HG02973 (cell line): ENCODE results near the gene DEGS1.
"Not testable (repeated sequence)": the region's sequence is repeated elsewhere in the genome, so short reads cannot be mapped to it uniquely, and the experiment has no call there.

ENCODE experiments used
- ATAC-seq: cut with Tn5 transposase; IDR thresholded peaks from one replicate; pipeline ENCODE4 v1.9.1; 2021; ENCODE audit warnings: moderate library complexity; ENCODE audit not compliant: unreplicated experiment

DEGS1 gene

DNA sequence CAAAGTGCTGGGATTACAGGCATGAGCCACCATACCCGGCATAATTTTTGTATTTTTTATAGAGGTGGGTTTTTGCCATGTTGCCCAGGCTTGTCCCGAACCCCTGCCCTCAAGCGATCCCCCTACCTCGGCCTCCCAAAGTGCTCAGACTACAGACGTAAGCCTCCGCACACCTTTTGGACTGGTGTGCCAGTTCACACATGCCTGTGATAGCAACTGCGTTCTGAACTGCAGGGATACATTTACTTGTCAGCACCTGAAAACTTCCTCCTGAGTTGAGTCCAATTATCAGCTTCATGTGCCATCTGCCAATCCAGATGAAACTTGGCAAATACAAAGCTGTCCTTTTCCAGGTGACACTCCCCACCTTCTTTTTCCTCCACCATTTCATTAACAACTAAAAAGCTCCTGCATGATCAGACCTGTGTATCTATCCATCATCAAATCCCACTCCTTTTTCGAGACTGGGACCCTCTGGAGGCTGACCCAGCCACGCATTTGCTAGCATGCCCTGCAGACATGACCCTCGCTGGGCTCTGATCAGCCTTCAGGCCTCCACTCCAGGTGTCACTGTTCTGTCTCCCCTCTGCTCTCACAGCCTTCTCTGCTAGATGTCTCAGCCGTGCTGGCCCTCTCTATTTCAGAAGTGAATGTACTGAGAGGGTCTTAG is 2.1 kb upstream of the DEGS1 start:
- no peak for ATAC-seq

DNA sequence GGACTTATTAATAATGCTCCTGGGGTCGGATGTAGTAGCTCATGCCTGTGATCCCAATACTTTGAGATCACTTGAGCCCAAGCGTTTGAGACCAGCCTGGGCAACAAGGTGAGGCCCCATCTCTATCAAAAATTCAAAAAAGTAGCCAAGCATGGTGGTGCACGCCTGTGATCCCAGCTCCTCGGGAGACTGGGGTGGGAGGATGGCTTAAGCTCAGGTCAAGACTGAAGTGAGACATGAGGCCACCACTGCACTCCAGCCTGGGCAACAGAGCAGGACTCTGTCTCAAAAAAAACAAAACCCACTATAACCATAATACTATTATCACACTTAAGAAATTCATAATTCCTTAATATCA is 1.6 kb upstream of the DEGS1 start:
- no peak for ATAC-seq

DNA sequence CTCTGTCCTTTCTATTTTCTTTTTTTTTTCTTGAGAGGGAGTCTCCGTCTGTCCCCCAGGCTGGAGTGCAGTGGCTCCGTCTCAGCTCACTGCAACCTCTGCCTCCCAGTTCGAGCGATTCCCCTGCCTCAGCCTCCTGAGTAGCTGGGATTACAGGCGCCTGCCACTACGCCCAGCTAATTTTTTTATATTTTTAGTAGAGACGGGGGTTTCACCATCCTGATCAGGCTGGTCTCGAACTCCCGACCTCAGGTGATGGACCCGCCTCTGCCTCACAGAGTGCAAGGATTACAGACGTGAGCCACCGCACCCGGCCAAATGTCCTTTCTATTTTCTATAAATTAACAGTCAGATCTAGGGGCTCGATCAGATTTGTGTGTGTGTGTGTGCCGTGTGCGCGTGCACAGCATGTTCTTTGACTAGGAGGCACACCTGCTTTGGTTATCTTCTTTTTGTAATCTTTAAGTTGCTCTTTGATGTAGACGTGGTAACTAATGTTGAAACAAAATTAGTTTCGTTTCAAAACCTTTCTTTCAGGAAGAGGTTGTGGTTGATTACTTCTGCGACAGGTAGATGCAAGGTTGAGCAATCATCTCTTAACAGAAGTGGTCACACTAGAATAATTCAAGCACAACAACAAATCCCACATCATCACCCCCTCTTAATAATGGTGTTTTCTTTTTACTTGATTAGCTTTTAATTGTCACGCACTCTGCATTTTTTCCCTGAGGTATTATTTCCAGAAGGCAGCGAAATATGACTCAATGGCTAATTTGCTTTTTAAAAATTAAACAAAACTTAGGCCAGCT is 779 bp upstream of the DEGS1 start:
- peak; percentile 38 for ATAC-seq

DNA sequence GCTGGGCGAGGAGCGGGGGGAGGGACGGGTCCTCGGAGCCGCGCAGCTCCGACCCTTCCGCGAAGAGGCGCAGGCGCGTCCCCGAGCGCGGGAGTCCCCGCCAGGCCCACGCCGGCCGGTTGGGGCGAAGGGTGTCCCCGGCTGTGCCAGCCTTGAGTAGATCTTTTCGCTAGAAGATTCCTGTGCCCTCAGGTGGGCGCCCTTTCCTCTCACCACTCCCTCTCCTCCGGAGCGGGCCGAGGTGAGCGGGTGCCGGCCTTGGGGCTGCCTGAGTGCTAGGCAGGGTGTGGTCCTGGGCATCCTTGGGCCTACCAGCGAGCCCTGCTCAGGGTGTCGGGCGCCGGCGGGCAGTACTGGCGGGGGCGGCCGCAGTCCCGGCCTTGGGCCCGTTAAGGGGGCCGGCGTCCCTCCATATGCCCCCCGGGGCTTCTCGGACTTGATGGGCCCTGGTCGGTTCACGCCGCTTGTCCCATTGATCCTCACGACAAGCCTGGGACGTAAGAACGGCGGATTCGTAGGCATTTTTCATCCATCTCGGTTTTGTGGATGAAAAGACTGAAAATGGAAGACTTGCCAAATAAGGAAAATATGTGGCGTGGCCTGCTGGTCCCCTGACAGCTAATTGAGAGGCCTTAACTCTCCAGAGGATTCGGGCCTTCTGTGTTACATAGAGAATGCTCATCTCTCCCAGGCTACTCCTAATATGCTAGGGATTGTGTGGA is 712 bp downstream of the DEGS1 start:
- ATAC-seq: peak; percentile 44

DNA sequence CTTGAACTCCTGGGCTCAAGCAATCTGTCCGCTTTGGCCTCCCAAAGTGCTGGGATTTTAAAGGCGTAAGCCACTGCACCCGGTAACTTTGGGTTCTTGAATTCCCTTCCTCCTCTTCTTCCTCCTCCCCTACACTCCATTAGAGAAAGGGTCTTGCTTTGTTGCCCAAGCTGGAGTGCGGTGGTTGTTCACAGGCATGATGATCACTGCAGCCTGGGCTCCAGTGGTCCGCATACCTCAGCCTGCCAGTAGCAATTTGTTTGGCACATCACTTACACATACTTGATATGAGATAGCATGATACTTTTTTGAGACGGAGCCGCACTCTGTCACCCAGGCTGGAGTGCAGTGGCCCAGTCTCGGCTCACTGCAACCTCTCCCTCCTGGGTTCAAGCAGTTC is 2.2 kb downstream of the DEGS1 start:
- ATAC-seq: no peak

DNA sequence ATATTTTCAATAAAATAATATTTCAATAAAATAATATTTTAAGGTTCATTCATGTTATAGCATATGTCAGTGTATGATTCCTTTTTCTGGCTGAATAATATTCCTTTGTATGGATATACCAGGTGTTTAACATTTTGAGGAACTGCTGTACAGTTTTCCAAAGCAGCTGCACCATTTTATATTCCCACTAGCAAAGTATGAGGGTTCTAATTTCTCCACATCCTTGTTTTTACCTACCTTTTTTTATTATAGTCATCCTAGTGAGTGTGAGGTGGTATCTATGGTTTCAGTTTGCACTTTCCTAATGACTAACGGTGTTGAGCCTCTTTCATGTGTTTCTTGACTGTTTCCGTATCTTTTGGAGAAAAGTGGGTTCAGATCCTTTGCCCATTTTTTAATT is 5.2 kb downstream of the DEGS1 start:
- no peak for ATAC-seq

DNA sequence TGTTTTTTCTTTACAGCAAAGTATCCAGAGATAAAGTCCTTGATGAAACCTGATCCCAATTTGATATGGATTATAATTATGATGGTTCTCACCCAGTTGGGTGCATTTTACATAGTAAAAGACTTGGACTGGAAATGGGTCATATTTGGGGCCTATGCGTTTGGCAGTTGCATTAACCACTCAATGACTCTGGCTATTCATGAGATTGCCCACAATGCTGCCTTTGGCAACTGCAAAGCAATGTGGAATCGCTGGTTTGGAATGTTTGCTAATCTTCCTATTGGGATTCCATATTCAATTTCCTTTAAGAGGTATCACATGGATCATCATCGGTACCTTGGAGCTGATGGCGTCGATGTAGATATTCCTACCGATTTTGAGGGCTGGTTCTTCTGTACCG is 6.5 kb downstream of the DEGS1 start:
- ATAC-seq: no peak

DNA sequence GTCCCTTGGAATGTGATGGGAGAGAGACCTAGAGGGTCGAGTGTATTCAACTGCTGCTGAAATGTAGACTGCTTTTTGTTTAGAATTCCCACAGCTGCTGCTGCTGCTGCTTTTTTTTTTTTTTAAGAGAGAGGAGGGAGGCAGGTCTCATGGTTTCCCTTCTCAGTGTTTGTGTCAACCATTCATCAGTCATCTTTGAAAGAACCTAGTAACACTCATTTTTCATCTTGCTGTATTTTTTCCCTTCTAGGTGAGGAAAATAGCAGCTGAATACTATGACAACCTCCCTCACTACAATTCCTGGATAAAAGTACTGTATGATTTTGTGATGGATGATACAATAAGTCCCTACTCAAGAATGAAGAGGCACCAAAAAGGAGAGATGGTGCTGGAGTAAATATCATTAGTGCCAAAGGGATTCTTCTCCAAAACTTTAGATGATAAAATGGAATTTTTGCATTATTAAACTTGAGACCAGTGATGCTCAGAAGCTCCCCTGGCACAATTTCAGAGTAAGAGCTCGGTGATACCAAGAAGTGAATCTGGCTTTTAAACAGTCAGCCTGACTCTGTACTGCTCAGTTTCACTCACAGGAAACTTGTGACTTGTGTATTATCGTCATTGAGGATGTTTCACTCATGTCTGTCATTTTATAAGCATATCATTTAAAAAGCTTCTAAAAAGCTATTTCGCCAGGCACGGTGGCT is 9.2 kb downstream of the DEGS1 start:
- ATAC-seq: no peak

DNA sequence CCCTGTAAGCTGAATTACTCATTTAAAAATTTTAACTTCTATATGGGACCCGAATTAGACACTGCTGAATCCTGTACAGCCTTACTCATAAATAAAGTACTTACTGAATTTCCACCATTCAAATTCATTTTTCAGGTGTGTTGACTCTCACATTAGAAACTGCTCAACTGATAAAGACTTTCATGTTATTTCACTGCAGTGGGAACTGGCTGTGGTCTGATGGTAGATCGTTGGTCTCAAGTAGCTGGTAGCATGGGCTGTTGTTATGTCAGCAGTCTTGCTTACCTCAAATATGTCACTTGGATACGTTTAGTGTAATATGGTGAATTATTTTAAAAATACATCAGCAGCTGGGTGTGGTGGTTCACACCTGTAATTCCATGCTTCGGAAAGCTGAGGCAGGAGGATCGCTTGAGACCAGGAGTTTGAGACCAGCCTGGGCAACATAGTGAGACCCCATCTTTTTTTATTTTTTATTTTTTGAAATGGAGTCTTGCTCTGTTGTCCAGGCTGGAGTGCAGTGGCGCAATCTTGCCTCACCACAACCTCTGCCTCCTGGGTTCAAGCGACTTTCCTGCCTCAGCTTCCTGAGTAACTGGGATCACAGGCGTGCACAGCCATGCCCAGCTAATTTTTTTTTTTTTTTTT is 10.4 kb downstream of the DEGS1 start:
- no peak for ATAC-seq

DNA sequence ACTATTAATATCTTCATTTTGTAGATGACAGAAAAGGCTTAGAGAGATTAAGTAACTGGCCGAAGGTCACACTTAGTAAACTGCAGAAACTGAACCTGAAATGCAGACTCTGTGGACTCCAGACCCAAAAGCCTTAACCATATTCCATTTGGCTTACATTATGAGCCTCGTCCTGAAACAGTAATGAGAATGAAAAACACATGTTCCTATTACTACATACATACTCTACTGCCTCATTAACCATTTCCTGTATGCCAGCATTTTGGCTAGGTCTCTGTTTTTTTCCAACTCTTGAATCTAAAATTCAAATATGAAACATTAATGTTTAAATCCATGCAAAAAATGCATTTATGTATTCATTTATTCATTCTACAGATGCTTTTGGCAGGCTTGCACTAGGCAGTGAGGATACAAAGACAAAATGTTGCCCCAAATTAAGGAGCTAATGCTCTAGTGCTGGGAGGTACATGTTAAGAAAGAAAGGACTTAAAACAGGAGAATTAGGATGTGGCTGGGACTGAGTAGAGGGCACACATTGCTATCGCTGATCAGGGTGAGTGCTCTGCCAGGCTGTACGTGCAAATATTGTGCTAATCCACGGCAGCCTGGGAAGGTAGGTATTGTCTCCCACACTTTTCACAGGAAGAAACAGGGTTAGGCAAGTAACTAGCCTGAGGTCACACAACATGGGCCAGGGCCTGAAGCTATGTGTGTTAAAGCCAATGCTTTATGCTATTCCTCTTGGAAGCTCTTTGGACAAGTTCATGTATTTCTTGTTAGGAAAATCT is 14.0 kb downstream of the DEGS1 start:
- no peak for ATAC-seq

DNA sequence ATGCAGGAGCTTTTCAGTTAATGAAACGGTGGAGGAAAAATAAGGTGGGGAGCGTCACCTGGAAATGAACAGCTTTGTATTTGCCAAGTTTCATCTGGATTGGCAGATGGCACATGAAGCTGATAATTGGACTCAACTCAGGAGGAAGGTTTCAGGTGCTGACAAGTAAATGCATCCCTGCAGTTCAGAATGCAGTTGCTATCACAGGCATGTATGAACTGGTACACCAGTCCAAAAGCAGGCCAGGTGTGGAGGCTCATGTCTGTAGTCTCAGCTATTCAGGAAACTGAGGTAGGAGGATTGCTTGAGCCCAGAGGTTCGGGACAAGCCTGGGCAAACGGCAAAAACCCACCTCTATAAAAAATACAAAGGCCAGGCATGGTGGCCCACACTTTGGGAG is 15.5 kb downstream of the DEGS1 start:
- ATAC-seq: no peak

DNA sequence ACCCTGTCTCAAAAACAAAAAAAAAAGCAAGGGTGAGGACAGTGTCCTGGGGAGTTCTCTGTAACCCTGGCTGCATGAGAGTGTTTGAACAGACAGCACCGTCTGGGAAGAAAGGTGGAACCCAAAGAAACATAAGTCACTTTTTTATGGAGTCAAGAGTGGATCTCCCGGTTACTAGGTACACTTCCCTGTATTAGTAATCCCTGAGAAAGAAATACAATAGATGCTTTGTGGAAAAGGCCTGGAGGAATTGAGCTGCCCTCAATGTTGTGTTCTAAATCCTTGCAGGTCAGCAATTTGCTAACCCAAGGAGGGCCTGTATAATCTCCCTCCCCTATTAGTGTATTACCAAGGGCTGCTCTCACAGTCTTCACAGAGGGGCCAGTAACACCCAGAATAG is 16.6 kb downstream of the DEGS1 start:
- no peak for ATAC-seq

DNA sequence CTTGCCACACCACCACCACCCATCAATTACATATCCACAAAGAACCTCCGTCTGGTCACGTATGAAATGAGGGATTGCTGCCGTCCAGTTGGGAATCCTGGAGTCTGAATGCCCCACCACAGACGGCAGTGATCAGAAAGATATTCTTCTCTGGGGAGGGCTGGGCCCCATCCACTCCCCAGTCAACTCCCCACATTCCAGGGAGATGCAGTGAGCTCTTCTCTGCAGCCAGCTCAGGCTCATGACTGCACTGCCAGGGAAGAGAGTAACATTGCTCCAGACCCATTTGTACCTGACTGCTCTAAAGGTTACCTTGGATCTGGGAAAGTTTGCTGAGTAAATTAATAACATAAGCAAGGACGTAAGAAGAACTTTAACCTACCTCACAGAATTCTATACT is 18.3 kb downstream of the DEGS1 start:
- no peak for ATAC-seq

DNA sequence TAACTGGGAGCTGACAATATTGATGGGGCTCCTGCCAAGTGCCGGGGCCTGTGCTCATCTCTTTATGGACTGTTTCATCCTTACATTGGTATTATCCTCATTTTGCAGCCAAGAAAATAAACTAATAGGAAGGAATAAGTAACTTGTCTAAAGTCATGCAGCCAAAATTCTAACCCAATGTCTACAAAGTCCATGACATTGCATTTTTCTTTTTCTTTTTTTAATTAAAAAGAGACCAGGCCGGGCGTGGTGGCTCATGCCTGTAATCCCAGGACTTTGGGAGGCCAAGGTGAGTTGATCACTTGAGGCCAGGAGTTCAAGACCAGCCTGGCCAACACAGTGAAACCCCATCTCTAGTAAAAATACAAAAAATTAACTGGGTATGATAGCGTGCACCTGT is 18.8 kb downstream of the DEGS1 start:
- no peak for ATAC-seq

DNA sequence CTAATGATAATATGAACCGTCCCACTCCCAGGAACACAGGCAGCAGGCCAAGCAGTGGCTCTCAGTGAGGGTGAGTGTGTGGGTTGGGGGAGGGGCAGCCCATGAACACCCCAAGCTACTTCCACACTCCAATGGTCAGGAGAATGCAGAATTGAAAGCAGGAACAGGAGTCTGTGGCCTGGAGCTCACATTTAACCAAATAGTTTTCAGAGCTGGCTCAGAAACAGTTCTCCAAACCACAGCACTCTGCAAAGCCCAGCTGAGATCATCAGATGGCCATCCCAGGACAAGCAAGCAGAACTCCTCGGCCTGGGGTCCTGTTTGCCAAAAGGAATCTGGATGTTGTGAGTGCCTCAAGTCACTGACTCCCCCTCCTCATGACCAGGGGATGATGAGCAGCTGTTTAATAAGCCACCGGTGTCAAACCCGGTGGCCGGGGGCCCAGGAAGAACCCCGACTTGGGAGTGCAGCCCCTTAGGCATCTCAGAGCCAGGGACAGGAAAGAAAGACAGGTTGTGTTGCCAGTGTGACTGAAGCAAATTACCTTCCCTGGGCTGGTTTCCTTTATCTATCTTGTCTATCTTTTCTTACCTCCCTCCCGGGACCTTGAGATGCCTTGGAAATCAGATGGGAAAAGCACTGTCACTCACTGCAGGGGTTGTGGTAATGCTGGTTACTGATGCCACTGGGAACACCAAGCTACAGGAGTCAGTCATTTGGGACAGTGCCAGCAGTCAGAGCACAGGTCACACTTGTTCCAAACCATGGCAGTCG is 20.4 kb downstream of the DEGS1 start:
- ATAC-seq: peak; percentile 66

DNA sequence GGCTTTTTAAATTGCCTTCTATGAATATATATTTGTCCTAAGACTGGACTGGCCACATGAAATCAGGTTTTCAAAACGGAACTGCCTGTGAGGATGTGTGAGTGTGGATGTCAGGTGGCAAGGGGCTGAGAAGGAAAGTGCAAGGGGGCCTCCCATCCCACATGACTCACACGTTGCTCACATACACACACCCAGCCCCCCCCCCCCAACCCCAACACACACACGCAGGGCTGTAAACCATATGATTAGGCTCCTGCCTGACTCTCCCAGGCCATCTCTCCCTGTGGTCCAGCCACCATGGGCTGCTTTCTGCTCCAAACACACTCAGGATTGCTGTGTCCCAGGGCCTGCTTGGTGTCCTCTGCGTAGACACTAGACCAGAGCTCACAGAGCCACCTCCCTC is 22.4 kb downstream of the DEGS1 start:
- no peak for ATAC-seq

DNA sequence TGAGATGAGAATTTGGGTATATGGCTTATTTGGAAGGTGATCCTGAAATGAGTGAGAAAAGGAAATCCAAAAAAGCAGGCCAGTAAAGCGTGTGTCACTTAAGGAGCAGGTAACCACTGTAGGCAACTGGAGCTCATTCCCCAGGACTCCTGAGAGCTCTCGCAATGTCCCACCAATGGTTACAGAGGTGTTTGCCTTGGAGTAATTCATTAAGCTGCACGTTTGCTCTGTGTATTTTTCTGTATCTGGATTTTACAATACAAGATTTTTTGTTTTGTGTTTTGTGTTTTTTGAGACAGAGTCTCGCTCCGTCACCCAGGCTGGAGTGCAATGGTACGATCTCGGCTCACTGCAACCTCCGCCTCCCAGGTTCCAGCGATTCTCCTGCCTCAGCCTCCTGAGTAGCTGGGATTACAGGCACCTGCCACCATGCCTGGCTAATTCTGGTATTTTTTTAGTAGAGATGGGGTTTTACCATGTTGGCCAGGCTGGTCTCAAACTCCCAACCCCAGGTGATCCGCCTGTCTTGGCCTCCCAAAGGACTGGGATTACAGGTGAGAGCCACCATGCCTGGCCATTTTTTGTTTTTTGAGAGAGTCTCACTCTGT is 23.0 kb downstream of the DEGS1 start:
- ATAC-seq: not testable (repeated sequence)

DNA sequence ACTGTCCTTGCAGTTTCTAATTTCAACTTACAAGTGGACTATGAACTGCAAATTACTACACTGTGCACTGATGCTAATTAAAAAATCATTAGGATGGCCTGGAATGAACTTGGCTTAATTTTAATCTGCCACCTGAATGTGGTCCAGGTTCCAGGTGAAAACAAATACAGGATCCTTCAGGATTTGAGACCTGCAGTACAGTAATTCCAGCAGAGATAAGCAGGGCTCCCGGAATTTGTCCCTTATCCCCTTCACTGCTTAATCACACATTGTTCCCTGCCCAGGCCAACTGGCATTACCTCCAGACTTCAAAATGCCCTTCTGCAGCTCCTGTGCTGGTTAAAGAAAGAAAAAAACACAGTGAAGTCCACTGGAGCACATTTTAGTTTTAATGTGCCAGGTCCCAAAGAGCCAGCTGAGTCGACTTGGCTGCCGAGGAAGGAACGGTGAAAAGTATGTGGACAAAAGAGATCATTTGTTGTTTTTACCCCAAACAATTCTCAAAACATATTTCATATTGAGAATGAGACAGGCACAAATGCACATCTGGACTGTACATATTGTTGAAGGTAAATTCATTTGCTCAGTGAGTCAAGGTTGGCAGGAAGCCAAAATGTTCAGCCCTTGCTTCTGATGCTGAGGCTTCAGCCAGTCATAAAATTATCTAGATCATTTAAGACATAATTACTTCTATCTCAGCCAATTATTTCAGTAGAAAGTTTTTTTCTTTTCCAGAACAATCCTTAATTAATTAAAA is 28.3 kb downstream of the DEGS1 start:
- ATAC-seq: no peak
